Measurements from ENCODE around the gene CRACR2A. TPM values are rescaled to one million over a fixed set of nuclear protein-coding genes. Genes with fewer than 3 reads are reported as not detected.

CRACR2A gene
- total RNA-seq, 1 donor = 16.3 TPM

DNA sequence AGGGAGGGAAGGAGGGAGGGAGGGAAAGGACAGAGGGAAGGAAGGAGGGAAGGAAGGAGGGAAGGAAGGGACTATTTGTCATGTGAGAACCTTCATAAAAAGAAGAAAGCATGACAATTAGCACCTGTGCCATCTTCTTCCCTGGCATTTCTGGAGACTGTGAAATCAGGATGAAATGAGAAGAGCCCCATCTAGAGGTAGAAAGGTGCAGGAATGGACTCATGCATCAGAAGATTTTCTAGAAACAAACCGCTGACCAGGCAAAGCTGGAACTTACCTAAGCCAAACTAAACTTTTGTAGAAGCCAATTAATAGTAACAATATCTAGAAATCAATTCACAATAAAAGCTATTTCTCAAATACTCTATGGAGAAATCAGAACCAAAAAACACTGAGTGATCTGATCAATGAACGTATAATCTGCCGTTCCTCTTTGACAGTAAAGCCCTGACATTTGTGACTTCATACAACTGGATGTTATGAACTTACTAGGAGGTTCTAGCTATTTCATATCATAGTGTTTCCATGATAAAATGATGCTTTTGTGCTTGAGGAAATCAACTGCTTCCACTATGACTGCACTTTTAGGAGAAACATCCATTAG, 24.4 kb upstream of the CRACR2A start:
- peak; percentile 73 for DNase-seq (ENCODE audit: insufficient read length, low spot score, missing footprints)
- H3K79me2 ChIP-seq (ENCODE audit: insufficient read depth, low read length) = no peaks in the 10 kb centered on the region

DNA sequence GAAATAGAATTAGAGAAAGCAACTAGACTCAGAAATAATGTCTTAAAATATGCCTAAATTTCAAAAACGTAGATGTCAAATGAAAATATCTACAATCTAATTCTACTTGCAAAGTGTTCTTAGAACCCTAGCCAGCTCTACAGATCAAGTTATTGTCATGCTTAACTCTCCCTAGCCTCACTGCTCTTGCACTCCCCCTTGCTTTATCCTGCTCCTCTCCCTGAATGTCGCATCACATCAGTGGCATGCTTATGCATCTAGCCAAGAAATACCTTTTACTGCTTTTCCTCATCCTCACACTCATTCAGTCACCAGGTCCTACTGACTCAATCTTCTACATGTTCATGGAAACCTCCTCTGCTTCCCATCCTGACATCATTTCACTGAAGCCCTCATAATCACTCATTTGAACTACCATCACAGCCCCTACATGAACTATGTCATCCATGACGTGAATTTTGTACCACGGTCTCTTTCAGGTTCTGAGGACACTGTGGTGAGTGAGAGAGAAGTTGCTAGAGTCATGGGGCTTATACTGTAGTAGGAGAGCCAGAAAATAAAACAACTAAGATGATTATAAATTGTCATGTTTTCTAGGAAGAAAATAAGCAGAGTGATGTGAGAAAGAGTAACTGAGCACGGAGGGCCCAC, 22.6 kb upstream of the CRACR2A start:
- Histone ChIP-seq H2AFZ (ENCODE audit: low read length) (no peak overlapping the region), H3K27ac (ENCODE audit: low read depth, low read length) (no peak overlapping the region), H3K4me1 (ENCODE audit: insufficient read depth, low read length) (no peaks in the 10 kb centered on the region), H3K79me2 (ENCODE audit: insufficient read depth, low read length) (no peaks in the 10 kb centered on the region), H3K4me2 (ENCODE audit: insufficient read depth, low read length) (no peak overlapping the region), H3K36me3 (ENCODE audit: insufficient read depth, low read length) (no peaks in the 10 kb centered on the region), H3K9me3 (ENCODE audit: low read depth, low read length) (no peaks in the 10 kb centered on the region), H3K4me3 (ENCODE audit: insufficient read depth, low read length) (no peak overlapping the region), H4K20me1 (ENCODE audit: insufficient read depth, low read length) (no peaks in the 10 kb centered on the region), H3K27me3 (ENCODE audit: insufficient read depth, low read length) (peaks cover 6% of the 10 kb centered on the region)
- DNase-seq (ENCODE audit: insufficient read length, low spot score, missing footprints) = no peak
- TF ChIP-seq CTCF (IDR thresholded peaks at IDR 0.05; ENCODE audit: extremely low read depth, low read depth, low read length) = no peak

More for the DNA sequence above, 24.4 kb upstream of the CRACR2A start:
- Histone ChIP-seq H3K4me1 (ENCODE audit: insufficient read depth, low read length) (no peaks in the 10 kb centered on the region), H2AFZ (ENCODE audit: low read length) (no peak overlapping the region), H3K27me3 (ENCODE audit: insufficient read depth, low read length) (peaks cover 6% of the 10 kb centered on the region), H3K36me3 (ENCODE audit: insufficient read depth, low read length) (no peaks in the 10 kb centered on the region), H3K9me3 (ENCODE audit: low read depth, low read length) (no peaks in the 10 kb centered on the region), H4K20me1 (ENCODE audit: insufficient read depth, low read length) (no peaks in the 10 kb centered on the region), H3K27ac (ENCODE audit: low read depth, low read length) (no peak overlapping the region), H3K4me3 (ENCODE audit: insufficient read depth, low read length) (no peak overlapping the region), H3K4me2 (ENCODE audit: insufficient read depth, low read length) (no peak overlapping the region)
- TF ChIP-seq CTCF (IDR thresholded peaks at IDR 0.05; ENCODE audit: extremely low read depth, low read depth, low read length) = peak; percentile 85

- no peak overlapping the region for H3K4me3 ChIP-seq (ENCODE audit: insufficient read depth, low read length)
- H3K27me3 ChIP-seq (ENCODE audit: insufficient read depth, low read length) = peaks cover 4% of the 10 kb centered on the region
- peak; percentile 59 for DNase-seq (ENCODE audit: insufficient read length, low spot score, missing footprints)
- H2AFZ ChIP-seq (ENCODE audit: low read length) = no peak overlapping the region
- H3K79me2 ChIP-seq (ENCODE audit: insufficient read depth, low read length) = no peaks in the 10 kb centered on the region
- no peaks in the 10 kb centered on the region for H3K36me3 ChIP-seq (ENCODE audit: insufficient read depth, low read length)
- no peak overlapping the region for H3K27ac ChIP-seq (ENCODE audit: low read depth, low read length)
- H3K4me2 ChIP-seq (ENCODE audit: insufficient read depth, low read length) = no peak overlapping the region
- H3K4me1 ChIP-seq (ENCODE audit: insufficient read depth, low read length) = no peaks in the 10 kb centered on the region
- H3K9me3 ChIP-seq (ENCODE audit: low read depth, low read length) = no peaks in the 10 kb centered on the region
- TF ChIP-seq CTCF (IDR thresholded peaks at IDR 0.05; ENCODE audit: extremely low read depth, low read depth, low read length) = no peak
- H4K20me1 ChIP-seq (ENCODE audit: insufficient read depth, low read length) = no peaks in the 10 kb centered on the region
Observed at GRCh38 chr12:3772380-3772779, 19.5 kb upstream of the CRACR2A start.

DNA sequence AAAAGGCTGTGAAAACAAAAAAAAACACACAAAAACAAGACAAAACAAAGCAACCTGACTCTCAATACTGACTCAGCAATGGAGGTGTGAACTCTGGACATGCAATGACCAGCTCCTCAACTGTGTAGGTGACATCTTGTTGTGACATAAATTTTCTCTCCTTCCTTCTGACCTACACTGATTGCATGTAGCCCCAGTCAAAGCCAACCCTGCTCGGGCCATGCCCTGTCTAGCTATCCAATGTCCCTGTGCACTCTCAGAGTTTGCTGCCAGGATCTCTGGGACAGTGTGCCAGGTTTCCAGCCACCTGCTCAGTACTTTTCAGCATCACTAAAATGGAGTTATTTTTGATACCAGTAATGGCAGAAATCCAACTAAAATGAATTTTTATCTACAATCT, 18.9 kb upstream of the CRACR2A start:
- Histone ChIP-seq H4K20me1 (ENCODE audit: insufficient read depth, low read length) (no peaks in the 10 kb centered on the region), H3K79me2 (ENCODE audit: insufficient read depth, low read length) (no peaks in the 10 kb centered on the region), H2AFZ (ENCODE audit: low read length) (no peak overlapping the region), H3K4me2 (ENCODE audit: insufficient read depth, low read length) (no peak overlapping the region), H3K4me3 (ENCODE audit: insufficient read depth, low read length) (no peak overlapping the region), H3K27ac (ENCODE audit: low read depth, low read length) (no peak overlapping the region), H3K36me3 (ENCODE audit: insufficient read depth, low read length) (no peaks in the 10 kb centered on the region), H3K9me3 (ENCODE audit: low read depth, low read length) (no peaks in the 10 kb centered on the region), H3K27me3 (ENCODE audit: insufficient read depth, low read length) (peaks cover 4% of the 10 kb centered on the region), H3K4me1 (ENCODE audit: insufficient read depth, low read length) (no peaks in the 10 kb centered on the region)
- no peak for TF ChIP-seq CTCF (IDR thresholded peaks at IDR 0.05; ENCODE audit: extremely low read depth, low read depth, low read length)
- DNase-seq (ENCODE audit: insufficient read length, low spot score, missing footprints) = no peak
